Stimulated activated CD8-positive, alpha-beta memory T cell treated with anti-CD3 and anti-CD28 coated beads, Interleukin-12 subunit alpha, Interleukin-12 subunit beta, amount 100 ng/mL, for 24 hours (primary cell): ENCODE measurements around the gene CUX1.
"Not testable (repeated sequence)": the region's sequence is repeated elsewhere in the genome, so short reads cannot be mapped to it uniquely, and the experiment has no call there.

Experiments
- DNase-seq: peaks from one replicate; pipeline ENCODE4 v3.0.0-alpha.2; 2020; ENCODE audit errors: extremely low read depth

Gene CUX1

DNA sequence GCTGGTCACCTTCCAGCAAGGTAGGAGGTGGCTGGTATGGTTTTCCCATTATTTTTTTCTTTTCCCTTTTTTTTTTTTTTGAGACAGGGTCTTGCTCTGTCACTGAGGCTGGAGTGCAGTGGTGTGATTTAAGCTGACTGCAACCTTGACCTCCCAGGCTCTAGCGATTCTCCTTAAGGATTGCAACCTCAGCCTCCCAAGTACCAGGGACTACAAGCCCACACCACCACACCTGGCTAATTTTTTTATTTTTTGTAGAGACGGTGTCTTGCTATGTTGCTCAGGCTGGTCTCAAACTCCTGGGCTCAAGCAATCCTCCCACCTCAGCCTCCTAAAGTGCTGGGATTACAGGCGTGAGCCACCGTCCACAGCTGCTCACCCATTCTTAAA, 24.7 kb upstream of the CUX1 start:
- DNase-seq: not testable (repeated sequence)

DNA sequence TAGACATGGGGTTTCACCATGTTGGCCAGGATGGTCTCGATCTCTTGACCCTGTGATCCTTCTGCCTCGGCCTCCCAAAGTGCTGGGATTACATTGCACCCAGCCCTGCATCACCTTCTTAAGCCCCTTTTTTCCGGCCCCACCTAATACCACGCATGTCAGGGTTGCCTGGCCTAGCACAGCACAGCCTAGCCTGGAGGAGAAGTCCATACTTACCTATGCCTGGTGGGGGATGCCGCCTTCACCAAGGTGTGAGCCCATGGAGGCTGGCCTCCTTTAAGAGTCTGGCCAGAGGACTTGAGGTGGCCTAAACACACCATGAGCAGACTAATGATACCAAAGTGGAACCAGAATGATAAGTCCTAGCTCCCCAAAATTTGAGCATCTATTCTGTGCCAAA, 22.0 kb upstream of the CUX1 start:
- no peak for DNase-seq

DNA sequence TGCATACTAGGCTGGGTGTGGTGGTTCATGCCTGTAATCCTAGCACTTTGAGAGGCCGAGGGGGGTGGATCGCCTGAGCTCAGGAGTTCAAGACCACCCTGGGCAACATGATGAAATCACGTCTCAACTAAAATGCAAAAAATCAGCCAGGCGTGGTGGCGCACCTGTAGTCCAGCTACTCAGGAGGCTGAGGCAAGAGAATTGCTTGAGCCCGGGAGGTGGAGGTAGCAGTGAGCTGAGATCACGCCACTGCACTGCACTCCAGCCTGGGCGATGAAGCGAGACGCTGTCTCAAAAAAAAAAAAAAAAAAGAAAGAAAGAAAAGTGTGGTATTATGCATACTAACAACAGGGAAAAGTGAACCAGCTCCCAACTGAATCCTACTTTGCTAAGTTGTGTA, 19.3 kb upstream of the CUX1 start:
- not testable (repeated sequence) for DNase-seq

DNA sequence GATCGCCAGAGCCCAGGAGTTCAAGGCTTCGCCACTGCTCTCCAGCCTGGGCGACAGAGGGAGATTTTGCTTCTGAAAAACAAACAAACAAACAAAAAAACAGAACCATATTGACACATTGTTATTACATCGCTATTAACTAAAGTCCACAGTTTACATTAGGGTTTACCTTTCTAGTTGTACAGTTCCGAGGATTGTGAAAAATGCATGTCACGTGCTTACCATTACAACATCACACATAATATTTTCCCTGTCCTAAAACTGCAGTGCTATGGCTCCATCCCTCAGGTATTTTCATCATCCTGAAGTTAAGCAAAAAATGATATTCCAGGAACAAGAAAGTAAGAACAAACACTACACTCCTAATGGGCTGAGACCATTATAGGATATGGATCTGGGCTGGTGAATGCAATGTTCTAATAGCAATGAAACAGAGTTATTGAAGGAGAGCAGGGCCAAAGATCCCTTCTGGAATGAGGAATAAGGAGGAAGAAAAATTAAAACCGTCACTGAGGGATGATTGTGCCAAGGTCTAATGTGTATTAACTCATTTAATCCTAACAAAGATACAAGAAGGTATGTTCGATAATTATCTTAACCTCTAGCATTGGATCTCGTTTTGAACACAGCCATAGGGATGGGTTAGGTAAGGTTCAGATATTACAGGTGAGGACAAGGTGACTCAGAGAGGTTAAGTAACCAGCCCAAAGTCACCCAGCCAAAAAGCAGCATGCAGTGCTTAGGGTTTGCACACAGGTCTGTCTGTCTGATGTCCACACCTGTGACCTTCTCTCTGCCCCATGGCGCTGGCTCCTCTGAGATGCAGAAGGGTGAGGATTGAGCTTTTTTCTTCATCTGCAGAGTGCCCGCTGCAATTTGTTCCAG, 14.0 kb upstream of the CUX1 start:
- no peak for DNase-seq

DNA sequence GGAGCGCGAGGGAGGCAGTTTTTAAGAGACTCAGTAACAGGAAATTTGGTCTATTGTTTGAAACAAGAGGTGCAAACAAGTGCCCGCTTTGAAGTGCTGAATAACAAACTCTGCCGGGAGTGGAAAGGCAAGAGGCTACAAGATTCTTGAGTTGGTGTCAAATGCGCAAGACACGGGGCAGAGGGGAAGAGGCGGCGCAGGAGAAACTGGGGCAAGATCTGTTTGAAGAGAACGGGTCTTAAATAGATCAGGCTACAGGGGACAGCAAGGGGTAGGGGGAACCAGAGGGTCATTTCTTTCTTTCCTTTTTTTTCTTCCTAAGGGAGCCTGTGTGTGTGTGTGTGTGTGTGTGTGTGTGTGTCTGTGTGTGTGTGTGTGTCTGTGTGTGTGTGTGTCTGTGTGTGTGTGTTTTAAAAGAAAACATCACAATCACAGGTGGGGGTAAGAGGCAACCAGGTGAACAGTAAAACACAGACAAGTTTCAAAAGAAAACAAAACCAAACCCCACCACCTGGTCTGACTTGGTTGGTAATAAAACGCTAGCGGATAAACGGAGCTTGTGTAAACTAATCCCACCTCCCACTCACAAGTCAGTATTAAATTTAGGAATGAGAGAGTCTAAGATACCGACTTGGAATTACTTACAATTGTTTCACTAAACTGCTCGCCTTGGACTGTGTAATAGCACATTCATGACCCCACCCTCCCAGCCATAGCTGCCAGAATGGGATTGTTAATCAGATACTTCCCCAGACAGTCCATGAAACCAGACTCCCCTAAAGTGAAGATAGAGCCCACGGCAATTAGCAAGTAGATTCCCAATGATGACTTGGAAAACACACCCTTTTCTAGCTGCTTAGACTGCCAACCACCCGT, 13.1 kb upstream of the CUX1 start:
- DNase-seq: no peak

DNA sequence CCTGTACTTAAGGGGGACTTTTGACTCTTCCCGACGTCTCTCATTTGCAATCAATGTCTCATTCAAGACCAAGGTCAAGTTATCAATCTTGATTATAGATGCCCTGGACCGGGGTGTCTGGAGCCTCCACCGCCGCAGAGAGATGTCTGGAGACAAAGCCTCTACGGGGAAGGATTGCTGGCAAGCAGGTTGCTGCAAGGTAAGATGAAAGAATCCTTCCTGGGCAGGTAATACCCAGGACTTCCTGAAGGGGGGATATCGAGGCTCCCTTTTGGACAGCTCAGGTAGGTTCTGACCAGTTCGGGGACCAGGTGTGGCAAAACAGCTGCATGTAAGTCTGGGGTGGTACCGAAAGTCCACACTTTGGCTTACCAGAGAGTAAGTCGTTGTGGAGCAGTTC, 12.5 kb upstream of the CUX1 start:
- no peak for DNase-seq

DNA sequence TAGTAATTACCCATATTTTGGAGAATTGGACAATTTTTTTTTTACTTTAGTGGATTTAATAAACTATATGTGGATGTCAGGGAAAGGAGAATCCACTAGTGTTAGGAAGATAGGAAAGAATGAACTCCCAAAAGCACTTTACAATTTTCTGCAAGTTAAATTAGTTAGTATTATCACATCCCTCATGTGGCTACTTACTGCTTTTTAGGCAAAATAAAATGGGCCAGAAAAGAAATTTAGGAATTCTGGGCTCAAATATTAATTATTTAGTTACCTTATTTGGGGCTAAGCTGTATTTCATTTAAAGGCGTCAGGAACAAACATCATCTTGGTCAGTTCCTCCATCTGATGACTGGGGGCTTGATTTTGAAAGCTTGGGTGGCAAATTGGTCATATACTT, 4.8 kb upstream of the CUX1 start:
- DNase-seq: no peak

DNA sequence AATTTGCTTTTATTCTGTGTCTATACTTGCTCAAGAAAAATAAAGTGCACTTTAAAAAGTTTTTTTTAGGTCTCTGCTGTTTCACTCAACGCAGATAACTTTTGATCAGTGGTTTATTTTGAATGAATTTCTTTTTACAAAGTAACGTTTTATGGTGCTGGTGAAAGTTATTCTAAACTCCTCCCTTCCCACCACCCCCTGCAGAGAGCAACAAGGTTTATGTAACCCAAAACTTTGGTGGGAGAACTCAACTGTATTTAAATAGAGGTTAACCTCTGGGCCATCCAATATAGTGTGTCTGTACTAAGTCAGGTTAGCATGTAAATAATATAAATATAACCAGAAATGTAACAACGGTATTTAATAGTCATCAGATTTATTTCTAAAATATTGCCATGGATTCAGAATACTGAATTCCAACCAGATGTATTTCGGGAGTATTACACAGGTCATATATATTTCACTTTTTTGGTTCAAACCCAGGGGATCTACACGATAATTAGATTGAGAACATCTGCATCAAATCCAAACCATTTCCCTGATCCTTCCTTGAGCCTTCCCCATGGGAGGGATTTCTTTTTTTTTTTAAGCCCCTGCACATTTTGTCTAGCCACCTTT, 3.9 kb upstream of the CUX1 start:
- no peak for DNase-seq

DNA sequence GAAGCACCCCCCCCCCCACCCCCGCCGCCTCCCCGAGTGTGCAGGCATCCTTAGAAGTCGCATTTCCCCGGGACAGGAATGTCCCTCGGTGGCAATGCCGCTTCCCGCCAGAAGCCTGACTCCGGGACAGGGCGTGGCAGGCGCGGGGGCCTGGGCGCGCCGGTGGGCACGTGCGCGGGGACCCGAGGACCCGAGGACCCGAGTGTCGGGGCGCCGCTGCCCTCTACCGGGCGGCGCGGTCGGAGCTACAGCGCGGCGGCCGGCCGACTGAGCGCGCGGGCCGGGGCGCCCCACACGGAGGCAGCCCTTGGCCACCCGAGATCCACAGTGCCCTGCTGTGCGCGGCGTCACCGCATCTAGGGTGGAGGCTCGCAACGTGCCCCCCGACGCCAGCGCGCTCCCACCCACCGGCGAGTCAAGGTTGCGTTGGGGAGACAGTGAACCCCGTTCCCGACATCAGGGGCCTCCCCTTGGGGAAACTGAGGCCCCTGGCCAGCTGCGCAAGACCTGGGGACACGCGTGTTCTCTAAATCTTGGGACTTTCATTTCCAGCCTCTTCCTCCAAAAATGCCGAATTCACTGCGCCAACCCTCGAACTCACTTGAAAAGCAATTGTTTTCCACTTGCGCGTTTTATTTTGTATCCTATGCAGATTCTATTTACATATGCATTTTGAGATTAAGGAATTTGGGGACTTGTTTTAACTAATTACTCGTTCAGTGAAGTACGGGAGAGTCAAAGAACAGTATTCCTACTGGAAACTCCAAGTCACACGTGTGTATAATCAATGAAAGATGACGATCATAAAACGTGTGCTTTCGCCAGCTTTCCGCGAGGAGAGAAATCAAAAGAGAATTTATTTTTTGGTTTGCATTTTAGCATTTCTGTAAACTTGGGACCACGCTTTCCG, 3.1 kb upstream of the CUX1 start:
- DNase-seq: no peak

DNA sequence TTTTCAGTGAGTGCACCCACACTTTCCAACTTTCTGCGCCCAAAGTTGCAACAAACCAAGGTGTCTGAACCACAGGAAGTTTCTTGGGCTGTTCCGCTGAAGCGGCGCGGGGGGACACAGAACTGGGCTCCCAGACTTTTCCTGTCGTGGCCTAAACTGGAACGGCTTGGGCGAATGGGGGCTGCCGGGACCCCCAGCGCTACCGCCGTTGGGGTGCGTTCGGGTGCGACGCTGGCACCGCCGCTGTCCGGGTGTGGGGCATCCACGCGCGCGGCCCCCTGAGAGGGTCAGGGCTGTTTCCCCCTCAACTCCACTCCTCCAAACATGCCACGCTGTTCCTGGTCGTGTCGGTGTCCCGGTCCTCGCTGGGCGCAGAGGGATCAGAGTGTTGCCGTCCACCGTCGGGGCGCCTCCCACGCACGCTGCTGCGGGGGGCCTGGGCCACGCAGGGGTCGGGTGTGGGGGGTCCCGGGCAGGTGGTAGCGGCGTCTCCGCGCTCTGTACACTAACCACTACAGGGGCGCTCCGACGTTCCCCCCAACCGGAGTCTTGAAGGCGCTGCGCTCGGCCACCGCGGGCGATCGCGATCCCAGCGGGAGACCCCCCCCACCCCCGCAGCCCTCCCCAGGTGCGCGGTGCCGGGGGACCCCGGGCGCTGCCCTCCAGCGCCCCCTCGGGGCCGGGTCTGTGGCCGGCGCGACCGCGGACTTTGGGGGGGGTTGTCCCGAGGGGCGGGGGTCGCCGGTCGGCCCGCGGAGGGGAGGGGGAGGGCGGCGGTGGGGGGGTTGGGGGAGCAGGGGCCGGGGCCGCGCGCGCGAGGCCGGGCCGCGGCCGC, 2.2 kb upstream of the CUX1 start:
- DNase-seq: no peak

DNA sequence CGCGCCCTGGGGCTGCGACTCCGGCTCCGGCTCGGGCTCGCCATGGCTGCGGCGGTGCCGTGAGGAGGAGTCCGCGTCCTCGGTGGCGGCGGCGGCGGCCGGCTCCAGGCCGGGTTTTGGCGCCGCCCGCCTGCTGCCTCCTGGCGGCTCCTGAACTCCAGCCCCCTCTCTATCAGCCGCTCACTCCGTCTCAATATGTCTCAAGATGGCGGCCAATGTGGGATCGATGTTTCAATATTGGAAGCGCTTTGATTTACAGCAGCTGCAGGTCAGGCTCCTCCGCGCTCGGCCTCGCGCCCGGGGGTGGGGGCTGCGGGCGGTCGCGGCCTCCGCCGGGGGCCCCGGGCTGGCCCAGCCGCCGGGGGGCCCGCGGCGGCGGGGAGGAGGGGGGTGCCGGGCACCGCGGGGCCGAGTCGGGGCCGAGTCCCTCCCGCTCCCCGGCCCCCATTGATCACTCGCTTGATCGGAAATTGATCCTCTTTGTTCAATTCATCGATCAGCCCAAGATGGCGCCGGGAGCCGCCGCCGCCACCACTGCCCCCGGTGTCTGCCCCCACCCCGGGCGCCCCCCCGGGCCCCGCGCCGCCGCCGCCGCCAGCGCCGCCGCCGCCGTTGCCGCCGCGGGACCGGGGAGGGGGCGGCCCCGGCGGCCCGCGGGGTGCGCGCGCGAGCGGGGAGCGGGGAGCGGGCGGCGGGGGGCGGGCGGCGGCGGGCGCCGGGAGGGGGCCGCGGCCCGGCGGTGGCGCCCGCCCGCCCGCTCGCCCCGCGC, 1.4 kb upstream of the CUX1 start:
- no peak for DNase-seq

DNA sequence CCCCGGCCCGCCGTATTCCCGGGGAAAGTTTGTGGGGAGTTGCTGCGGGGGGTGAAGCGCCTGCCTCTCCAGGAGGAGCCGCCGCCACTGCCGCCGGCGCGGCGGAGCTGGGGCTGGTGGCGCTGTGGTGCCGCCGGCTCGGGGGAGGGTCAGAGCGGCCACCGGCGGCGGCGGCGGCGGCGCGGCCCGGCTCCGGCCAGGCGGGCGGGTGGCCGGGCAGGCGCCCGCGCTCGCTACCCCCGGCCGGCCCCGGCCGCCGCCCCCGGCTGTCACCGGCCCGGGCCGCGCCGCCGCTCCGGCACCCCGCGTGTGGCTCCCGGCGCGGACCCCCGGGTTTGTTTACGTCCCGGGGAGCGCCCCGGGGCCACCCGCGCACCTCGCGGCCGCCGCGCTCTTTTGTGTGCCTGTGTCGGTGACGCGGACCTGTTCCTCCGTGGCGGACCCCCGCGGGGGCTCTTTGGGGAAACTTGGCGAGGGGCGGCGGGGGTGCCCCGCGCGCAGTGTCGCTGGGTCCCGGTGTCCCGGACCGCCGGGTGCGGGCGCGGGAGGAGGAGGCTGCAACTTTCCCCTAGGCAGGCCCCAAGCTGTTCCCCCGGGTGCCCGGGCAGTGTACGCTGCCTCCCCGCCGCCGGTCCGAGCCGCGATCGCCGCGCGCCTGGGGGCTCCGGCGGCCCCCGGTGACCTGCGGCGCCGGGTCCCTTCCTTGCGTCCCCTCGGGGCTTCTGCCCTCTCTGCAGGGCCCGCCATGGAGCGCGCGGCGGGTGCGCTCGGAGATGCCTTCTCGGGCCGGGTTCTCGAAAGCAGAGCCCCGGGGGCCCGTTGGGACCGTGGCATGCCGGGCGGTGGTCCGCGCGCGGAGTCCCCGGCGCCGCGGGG, 593 bp upstream of the CUX1 start:
- no peak for DNase-seq

DNA sequence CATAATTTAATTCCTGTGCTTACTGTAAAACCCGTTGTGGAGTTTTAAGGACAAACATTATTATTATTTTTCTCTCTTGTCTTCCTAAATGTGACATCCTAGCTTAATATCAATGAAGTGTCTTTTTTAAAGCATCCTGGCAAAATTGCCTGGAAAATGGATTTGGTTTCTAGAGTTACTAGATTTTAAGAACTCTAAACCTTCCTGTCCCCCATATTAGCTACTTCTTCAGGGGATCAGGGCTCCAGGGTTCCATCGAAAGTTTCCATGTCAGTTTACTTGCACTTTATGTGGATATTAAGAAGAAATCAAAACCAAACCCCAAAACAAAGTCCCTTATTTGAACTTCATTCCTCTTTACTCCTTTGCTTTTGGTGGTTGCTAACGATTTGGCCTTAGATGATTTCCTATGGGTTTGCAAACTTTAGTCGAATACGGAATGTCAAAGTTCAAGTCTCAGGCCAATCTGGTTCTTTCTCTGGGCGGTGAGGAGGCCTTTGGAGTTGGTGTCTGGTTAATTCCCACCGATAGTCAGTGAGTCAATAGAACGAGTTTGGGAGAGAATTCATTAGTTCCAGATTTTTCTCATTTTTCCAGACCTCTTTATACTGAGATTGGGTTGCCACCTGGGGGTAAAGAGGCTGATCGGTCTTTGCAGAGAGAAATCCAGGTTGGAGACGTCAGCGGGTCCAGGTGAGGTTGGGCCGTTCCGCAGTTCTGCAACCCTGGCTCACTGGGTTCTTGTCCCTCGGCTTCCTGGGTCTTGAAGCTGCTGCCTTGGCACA, 1.1 kb downstream of the CUX1 start:
- no peak for DNase-seq

DNA sequence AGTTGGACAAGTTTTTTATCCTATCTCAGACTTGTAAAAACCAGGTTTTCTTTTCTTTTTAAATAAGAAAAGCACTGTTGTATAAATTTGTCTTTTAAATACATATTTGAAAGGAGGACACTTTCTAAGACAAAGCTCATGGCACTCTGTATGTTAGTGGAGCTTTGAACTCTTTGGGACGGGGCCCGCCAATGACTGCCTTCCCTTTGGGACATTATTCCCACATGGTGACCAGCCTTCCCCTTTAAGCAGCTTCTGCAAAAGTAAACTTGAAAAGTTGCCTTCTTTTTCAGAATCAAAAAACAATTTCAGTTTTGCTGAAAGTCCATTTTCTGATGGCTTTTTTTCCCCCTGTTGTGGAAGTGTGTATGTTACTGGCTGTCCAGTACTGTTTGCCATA, 1.8 kb downstream of the CUX1 start:
- no peak for DNase-seq

DNA sequence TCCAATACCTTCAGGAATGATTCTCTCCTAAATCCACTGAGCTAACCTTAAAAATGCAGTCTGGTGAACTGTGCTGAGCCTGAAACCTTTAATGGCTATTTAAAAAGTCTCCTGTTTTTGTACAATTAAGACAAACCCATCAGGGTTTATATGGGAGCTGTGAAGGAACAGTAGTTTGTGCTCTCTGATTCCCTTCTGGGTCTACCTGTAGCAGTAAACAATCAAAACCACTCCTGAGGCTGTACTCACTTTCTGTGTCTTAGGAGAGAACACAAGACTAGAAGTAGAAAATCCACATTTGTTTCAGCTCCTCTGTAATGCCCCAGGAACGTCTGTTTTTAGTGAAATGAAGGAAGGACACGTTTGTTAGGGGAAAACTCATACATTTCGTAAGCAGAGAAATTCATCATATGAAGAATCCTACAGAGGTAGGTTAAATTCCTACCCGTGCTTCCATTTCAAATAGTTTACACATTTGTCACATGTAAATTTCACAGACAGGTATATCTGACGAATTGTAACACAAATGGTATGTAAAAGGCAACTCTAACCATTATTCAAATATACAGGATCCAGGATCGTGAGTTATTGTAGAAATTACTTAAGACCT, 2.6 kb downstream of the CUX1 start:
- no peak for DNase-seq

DNA sequence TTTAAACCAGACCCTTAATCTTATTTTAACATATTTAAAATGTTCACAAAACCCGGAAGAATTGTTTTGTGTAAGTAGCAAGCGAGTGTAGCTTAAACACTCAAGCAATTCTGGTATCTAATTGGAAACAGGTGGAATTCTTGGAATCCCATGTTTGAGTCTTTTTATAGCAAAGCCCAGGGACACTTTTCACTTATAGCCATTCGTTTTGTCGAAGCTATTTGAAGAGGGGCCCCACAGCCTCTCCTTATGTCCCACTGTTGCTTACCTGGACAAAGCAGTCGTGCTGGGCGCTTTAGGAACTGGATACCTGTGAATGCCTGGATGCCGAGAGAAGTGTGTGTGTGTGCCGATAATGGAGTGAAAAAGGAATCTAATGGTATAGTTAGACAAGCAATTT, 3.3 kb downstream of the CUX1 start:
- DNase-seq: no peak

DNA sequence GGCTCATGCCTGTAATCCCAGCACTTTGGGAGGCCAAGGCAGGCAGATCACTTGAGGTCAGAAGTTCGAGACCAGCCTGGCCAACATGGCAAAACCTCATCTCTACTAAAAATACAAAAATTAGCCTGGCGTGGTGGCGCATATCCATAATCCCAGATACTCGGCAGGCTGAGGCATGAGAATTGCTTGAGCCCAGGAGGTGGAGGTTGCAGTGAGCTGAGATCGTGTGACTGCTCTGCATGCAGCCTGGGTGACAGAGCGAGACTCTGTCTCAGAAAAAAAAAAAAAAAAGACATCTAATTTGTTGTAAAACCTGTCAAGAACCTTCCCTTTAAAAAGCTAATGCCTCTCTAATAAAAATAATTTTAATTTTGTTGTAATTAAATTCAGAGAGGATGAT, 5.2 kb downstream of the CUX1 start:
- not testable (repeated sequence) for DNase-seq

DNA sequence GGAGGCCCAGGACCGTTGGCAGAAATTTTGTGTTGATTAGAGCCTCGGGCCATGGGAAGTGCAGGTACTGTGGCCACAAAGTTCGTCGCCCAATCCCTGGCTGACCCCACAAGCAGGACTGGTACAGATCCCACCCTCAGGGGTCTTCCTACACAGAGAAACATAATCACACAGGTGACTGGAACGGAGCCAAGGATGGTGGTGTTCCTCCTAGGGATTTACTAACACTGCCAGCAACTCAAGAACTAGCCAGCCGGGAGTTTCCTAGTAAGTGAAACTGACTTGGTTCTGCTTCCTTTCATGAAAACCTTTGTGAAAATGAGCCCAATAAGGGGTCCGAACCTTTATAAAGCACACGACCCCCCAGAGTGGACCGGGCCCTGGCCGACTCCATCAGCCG, 5.7 kb downstream of the CUX1 start:
- DNase-seq: no peak
